IPS-15b (cell line): Measurements from ENCODE around the gene ALKAL2.

Experiments
- H3K27me3 ChIP-seq: one replicate; pipeline ENCODE4 v1.6.1; 2013; ENCODE audit warnings: low read length; ENCODE audit not compliant: control insufficient read depth, insufficient read depth
- H3K36me3 ChIP-seq: one replicate; pipeline ENCODE4 v1.6.1; 2013; ENCODE audit warnings: low read length; ENCODE audit not compliant: control insufficient read depth, insufficient read depth
- H3K4me1 ChIP-seq: one replicate; pipeline ENCODE4 v1.6.1; 2013; ENCODE audit warnings: mild to moderate bottlenecking, low read length; ENCODE audit not compliant: control insufficient read depth, insufficient read depth
- H3K4me3 ChIP-seq: one replicate; pipeline ENCODE4 v1.5.1; 2013; ENCODE audit warnings: low read depth, low read length
- H3K9ac ChIP-seq: one replicate; pipeline ENCODE4 v1.6.1; 2013; ENCODE audit warnings: low read depth, mild to moderate bottlenecking, low read length
- H3K9me3 ChIP-seq: one replicate; pipeline ENCODE4 v1.6.1; 2013; ENCODE audit warnings: mild to moderate bottlenecking, low read length; ENCODE audit not compliant: control insufficient read depth, insufficient read depth

The ALKAL2 gene

DNA sequence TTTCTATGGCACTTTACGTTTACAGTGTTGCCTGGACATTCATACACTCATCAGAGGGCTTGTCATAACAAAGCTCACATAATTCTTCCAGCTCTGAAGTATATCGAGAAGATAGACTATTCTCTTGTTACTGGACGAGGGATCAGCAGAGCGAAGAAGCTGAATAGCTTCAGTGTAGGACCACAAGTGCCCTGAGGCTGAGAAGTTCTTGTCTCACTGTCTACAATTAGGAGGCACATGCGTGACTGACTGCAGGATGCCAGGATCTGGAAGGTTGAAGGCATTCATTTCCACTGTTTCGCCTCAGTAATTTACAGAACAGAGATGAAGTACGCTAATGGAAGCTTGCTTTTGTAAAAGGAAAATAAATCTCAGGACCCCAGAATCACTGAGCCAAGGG lies 33.6 kb downstream of the ALKAL2 start:
- no peaks in the 10 kb centered on the region for H3K27me3 ChIP-seq
- no peak overlapping the region for H3K4me3 ChIP-seq
- H3K9ac ChIP-seq: no peak overlapping the region
- H3K4me1 ChIP-seq: no peaks in the 10 kb centered on the region
- H3K36me3 ChIP-seq: no peaks in the 10 kb centered on the region
- no peaks in the 10 kb centered on the region for H3K9me3 ChIP-seq

GRCh38 chr2:253202-253638 lies 34.7 kb downstream of the ALKAL2 start:
- H3K36me3 ChIP-seq: no peaks in the 10 kb centered on the region
- H3K9me3 ChIP-seq: no peaks in the 10 kb centered on the region
- H3K9ac ChIP-seq: no peak overlapping the region
- H3K4me3 ChIP-seq: no peak overlapping the region
- no peaks in the 10 kb centered on the region for H3K27me3 ChIP-seq
- H3K4me1 ChIP-seq: no peaks in the 10 kb centered on the region

DNA sequence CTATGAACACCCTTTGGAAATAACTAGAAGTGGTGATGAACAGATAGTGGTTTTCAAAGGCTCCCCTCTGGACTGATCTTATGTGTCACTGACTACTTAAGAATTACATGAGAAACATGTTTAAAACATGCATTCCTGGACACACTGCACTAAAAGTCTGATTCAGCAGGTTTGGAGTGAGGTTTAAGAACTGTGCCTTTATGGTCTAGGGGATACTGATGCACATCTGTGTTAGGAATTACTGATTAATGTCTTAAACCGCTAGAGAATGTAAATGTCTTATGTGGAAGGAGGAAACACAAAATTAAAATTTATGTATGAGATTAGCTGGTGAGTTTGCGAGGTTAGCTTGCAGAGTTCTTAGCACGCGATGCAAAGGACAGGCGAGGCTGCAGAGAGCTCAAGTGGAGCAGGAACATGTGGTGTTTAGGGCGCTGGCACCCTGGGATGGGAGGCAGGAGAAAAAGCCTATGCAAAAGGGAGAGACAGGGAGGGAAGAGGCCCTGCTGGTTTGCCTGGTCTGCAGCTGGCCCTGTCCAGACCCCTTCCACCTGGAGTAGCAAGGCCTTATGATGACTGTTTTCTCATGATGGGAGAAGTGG lies 35.8 kb downstream of the ALKAL2 start:
- Histone ChIP-seq H3K4me1 (no peaks in the 10 kb centered on the region), H3K9me3 (no peaks in the 10 kb centered on the region), H3K4me3 (no peak overlapping the region), H3K36me3 (no peaks in the 10 kb centered on the region), H3K27me3 (no peaks in the 10 kb centered on the region), H3K9ac (no peak overlapping the region)

DNA sequence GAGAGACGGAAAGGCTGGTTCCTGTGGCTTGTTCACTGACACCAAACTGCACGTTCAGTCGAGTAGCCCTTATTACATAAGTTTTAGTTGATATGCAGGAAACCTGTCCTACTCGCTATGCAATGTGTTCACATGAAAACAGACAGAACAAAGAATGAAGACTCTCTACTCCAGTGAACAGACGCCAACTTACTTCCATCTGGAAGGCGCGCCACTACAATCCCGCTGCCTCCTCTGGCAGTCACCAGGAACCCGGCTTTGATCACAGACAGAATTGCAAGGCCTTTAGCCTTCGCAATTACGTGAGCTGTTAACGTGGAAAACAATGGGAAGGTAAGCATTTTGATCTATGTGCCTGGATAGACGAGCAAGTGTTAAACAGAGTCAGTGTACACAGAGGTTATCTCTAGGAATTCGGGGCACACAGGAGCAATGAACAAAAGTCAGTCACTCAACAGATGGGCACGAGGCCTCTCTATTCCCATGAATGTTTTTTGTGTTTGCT lies 38.3 kb downstream of the ALKAL2 start:
- no peaks in the 10 kb centered on the region for H3K27me3 ChIP-seq
- H3K36me3 ChIP-seq: no peaks in the 10 kb centered on the region
- no peak overlapping the region for H3K9ac ChIP-seq
- H3K4me3 ChIP-seq: no peak overlapping the region
- H3K4me1 ChIP-seq: no peaks in the 10 kb centered on the region
- no peaks in the 10 kb centered on the region for H3K9me3 ChIP-seq

- H3K9me3 ChIP-seq: no peaks in the 10 kb centered on the region
- H3K4me3 ChIP-seq: no peak overlapping the region
- H3K9ac ChIP-seq: no peak overlapping the region
- H3K36me3 ChIP-seq: no peaks in the 10 kb centered on the region
- no peaks in the 10 kb centered on the region for H3K27me3 ChIP-seq
- H3K4me1 ChIP-seq: no peaks in the 10 kb centered on the region
Observed at GRCh38 chr2:248724-249123, 39.2 kb downstream of the ALKAL2 start.

GRCh38 chr2:246489-247144 lies 41.3 kb downstream of the ALKAL2 start:
- Histone ChIP-seq H3K4me3 (no peak overlapping the region), H3K4me1 (no peaks in the 10 kb centered on the region), H3K27me3 (no peaks in the 10 kb centered on the region), H3K36me3 (no peaks in the 10 kb centered on the region), H3K9ac (no peak overlapping the region), H3K9me3 (no peaks in the 10 kb centered on the region)

- Histone ChIP-seq H3K4me3 (no peak overlapping the region), H3K27me3 (no peaks in the 10 kb centered on the region), H3K4me1 (no peaks in the 10 kb centered on the region), H3K9me3 (no peaks in the 10 kb centered on the region), H3K36me3 (no peaks in the 10 kb centered on the region), H3K9ac (no peak overlapping the region)
Observed at GRCh38 chr2:244547-244946, 43.3 kb downstream of the ALKAL2 start.

GRCh38 chr2:238869-239268 lies 49.0 kb downstream of the ALKAL2 start:
- H3K4me3 ChIP-seq: no peak overlapping the region
- H3K9me3 ChIP-seq: no peaks in the 10 kb centered on the region
- no peaks in the 10 kb centered on the region for H3K4me1 ChIP-seq
- no peaks in the 10 kb centered on the region for H3K36me3 ChIP-seq
- H3K9ac ChIP-seq: no peak overlapping the region
- no peaks in the 10 kb centered on the region for H3K27me3 ChIP-seq

DNA sequence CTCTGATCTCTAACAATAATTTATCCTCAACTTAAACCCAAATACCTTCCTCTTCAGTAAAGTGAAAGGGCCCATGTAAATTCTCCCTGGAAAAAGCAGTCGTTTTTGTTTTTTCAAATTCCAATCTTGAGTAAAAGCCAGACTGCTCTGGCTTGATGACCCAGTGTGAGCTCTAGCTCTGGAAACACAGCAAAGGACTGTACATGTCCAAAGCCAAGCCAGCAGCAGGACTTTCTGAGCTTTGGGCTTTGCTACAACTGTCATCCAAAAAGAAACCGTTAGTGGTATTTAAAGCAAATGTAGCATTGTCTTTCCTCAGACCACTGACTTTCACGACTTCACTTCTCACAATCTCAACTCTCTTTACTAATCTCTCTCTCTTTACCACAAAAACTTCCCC lies 49.5 kb downstream of the ALKAL2 start:
- H3K36me3 ChIP-seq: no peaks in the 10 kb centered on the region
- no peaks in the 10 kb centered on the region for H3K27me3 ChIP-seq
- no peak overlapping the region for H3K4me3 ChIP-seq
- no peak overlapping the region for H3K9ac ChIP-seq
- H3K4me1 ChIP-seq: no peaks in the 10 kb centered on the region
- no peaks in the 10 kb centered on the region for H3K9me3 ChIP-seq

DNA sequence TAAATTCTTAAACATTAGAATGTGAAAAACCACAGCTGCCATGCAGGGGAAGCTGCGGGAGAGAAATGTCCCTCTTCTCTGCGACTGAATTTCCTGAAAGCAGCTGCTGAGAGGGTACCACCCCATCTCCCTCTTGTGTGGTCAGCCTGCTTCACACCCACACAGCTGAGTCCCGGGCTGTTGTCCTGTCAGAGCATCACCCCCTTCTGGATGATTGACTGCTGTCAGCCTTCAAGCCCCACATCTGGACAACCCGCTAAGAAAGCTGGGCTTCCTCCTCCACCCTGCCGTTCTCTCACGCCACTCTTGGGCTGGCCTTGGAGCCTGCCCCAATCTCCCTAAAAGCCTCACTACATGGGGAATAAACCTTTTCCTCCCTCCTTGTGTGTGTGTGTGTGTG lies 50.0 kb downstream of the ALKAL2 start:
- Histone ChIP-seq H3K4me1 (no peaks in the 10 kb centered on the region), H3K36me3 (no peaks in the 10 kb centered on the region)

GRCh38 chr2:236993-237539 lies 50.8 kb downstream of the ALKAL2 start:
- H3K9ac ChIP-seq: no peak overlapping the region
- no peak overlapping the region for H3K4me3 ChIP-seq
- H3K27me3 ChIP-seq: no peaks in the 10 kb centered on the region
- no peaks in the 10 kb centered on the region for H3K36me3 ChIP-seq
- H3K9me3 ChIP-seq: no peaks in the 10 kb centered on the region
- H3K4me1 ChIP-seq: no peaks in the 10 kb centered on the region

More for the DNA sequence above, 50.0 kb downstream of the ALKAL2 start:
- no peak overlapping the region for H3K9ac ChIP-seq
- no peaks in the 10 kb centered on the region for H3K27me3 ChIP-seq
- no peaks in the 10 kb centered on the region for H3K9me3 ChIP-seq
- H3K4me3 ChIP-seq: no peak overlapping the region

- Histone ChIP-seq H3K9me3 (no peaks in the 10 kb centered on the region), H3K4me3 (no peak overlapping the region), H3K27me3 (no peaks in the 10 kb centered on the region), H3K4me1 (no peaks in the 10 kb centered on the region), H3K9ac (no peak overlapping the region), H3K36me3 (no peaks in the 10 kb centered on the region)
Observed at GRCh38 chr2:234421-234820, 53.5 kb downstream of the ALKAL2 start.
